Measurements from ENCODE around the gene A4GNT.
"Not testable (repeated sequence)": the region's sequence is repeated elsewhere in the genome, so short reads cannot be mapped to it uniquely, and the experiment has no call there.

The A4GNT gene

DNA sequence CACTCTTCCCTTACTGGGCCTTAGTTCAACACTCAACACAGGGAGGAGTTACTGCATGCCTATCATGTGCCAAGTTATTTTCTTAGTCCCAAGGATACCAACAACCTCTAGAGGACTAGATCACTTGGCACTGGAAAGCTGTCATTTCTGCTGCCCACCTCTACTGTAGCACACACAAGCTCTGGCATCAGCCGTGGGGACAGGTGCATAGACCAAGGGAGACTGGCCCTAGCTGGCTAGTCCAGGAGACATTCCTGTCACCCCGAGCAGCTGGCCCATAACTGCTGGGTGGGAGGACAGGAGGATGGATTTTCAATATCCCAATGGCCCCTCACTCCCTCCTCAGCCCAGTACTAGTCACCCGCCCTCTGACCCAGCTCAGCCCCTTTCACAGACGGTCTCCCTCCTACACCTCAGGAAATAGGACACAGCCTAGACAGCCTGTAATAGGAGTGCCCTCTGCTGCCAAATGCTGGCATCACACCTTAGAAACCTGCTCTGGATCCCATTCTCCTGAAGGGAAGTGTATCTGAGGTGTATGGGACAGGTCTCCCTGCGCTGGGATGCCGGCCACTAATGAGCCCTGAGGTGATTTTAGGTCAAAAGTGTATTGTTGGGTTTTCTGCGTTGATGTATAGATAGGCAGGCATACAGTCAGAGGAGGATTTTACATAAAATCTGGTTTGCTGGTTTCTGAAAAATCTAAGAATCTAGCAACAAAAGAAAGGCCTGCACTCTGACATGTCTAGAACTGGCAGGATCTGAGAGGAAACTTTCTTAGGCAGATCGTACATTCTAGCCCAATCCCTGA is 13.4 kb downstream of the A4GNT start:
- DNase-seq (ENCODE audit: low read depth, low spot score): peak; percentile 50

DNA sequence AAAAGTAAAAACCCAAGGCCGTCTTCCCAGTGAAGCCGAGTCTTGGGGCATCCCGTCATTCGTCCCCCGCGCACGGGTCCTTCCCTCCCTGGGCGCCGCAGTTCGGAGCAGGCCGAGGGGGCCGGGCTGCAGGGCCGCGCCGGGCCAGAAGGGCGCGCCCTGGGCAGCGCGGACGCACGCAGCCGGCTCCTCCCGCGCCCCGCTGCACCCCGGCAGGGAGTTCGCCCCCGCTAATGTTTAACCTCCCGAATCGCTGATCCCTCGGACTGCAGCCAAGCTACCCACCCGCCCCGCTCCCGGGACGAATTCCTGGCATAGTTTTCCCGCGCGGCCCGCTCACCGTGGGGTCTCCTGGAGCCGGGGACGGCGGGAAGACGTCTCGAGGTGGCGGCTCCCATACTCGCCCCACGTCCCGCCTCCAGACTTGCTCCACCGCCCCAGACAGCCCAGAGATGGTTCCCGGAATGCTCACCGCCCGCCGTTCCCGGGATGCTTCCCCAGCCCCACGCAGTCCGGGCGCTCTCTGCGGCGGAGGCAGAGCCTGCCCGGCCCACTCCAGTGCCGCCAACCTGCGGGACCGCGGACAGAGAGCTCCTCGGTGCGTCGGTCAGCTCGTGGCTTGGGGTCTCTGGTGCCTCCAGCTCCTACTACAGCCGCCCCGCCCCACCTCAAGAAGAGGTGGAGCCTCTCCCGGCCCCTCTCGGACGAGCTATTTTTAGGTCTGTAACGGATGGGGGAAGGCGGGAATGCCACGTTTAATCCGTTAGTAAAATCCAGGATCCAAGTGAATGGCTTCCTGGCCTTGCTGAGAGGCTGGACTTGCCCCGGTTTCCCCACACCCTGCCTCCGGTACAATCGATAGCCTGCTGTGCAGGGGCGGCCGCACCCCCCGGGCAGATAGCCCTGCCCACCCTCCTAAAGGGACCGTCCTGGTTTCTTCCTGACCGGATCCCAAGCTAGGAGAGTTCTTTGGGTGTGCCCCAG is 16.9 kb downstream of the A4GNT start, which contains the start of gene DZIP1L:
Gene DZIP1L, minus strand, starts transcription at position 621 of the 984 bp plus-strand sequence. CDS start 11,637 bp downstream, outside the sequence.
- no peak for DNase-seq (ENCODE audit: low read depth, low spot score)

DNA sequence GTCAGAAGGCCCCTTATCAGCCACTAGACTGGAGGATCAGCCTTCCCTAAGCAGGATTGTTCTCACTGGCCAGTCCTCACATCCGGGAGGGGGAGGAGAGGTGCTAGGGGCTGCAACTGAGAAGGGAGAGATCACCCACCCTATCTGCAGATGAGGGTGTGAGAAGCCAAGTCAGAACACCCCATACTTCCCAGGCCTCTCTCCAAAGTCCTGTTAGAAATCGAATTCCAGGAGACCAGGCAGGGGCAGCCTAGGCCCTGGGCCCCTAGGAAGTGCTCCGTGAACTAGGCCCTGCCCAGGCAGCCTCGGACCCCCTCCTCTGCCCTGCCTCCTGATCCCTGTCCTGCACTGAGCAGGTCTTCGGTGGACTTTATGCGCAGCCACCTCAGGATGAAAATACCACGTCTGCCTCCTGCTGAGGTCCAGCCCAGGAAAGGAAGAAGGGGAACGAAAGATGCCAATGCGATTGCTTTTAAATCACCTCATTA is 17.7 kb downstream of the A4GNT start:
- no peak for DNase-seq (ENCODE audit: low read depth, low spot score)

DNA sequence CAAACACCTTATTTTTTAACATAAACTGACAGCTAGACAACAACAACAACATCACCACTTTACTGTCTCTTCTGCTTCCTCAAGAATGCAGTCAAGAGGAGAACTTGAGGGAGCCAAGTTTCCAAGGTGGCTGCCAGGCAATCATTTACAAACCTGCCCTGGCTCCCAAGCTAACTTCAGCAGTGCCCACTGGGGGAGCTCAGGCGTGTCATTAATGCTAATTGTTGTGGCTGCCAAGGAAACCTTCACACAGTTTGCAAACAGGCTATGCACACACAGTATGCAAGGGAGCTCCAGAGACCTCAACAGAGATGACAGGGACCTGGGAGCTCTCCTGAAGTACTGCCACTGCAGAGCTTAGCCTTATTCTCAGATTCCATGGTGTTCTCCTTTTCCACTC is 18.9 kb downstream of the A4GNT start:
- no peak for DNase-seq (ENCODE audit: low read depth, low spot score)

DNA sequence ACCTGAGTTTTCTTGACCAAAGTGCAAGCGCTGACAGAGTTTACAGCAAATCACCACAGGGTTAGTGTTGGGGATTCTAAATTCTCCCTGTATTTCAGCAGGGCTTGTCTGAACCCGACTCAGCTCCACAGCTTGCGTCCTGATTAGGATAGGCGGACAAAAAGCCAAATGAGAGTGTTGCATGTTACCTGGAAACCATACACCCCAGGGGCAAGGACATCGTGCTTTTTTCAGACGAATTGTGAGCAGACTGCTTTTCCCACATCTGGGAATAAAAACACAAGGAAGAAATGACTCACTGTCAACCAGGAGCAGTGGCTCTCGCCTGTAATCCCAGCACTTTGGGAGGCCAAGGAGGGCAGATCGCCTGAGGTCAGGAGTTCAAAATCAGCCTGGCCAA is 19.8 kb downstream of the A4GNT start:
- no peak for DNase-seq (ENCODE audit: low read depth, low spot score)

DNA sequence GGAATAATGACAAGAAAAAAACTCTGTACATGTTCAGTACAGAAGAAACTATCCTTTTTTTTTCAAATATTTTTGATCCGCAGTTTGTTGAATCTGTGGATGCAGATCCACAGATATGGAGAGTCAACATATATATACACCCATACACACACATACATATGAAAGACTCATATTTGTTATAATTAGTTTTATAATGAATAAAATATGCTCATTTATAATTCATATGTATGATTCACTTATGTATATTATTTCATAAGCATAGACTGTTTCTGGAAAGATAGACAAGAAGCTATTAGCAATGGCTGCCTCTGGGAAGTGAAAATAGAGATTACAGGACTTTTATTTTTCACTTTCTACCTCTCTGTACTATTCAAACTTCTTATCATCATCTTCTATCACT is 26.6 kb downstream of the A4GNT start:
- no peak for DNase-seq (ENCODE audit: low read depth, low spot score)

DNA sequence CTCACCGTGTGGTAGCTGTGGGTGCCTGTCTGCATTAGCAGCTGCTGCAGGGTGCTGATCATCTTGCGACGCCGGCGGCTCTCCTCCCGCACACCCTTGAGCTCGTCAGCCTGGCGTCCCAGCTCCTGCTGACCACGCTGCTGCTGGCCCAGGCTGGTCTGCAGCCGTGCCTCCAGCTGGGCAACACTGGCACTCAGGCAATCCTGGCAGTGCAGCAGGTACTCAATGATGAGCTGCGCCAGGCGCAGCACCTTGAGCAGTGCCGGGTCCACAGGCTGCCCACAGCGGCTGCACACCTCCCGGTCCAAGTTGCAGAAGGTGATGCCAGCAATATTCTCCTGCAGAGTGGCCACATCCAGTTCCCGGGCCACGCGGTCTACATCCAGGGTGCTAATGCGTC is 28.7 kb downstream of the A4GNT start:
- DNase-seq (ENCODE audit: low read depth, low spot score): no peak

DNA sequence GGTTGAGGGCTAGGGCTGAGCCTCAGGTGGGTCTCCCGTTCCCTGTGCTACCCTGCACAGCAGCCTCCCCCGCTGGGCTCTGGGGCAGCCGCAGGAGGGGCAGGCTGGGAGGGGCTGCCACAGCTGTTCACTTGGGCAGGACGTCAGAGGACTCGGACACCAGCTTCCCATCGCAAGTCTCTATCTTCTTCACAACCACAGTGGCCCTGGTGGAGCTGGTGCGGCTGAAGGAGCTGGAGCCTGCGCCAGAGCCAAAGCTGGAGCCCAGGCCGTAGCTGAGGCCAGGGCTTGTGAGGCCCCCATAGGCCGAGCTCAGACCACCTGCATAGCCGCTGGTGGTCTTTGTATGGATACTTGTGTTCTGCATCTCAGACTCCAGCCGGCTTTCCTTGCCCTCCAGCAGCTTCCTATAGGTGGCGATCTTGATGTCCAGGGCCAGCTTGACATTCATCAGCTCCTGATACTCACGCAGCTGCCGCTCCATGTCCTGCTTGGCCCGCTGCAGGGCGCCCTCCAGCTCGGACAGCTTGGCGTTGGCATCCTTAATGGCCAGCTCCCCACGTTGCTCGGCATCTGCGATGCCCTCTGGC is 30.7 kb downstream of the A4GNT start:
- not testable (repeated sequence) for DNase-seq (ENCODE audit: low read depth, low spot score)

DNA sequence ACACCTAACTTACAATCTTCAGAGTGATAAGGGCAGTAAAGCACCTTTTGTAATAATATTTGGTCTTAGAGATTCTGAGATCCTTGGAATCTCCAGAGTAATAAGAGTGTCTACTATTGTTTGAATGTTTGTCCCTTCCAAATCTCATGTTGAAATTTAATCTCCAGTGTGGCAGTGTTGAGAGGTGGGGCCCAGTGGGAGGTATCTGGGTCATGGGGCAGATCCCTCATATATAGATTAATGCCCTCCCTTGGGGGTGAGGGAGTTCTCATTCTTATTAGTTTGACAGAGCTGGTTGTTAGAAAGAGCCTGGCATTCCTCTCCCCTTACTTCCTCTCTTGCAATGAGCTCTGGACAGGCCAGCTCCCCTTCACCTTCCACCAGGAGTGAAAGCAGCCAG is 32.8 kb downstream of the A4GNT start:
- no peak for DNase-seq (ENCODE audit: low read depth, low spot score)

DNA sequence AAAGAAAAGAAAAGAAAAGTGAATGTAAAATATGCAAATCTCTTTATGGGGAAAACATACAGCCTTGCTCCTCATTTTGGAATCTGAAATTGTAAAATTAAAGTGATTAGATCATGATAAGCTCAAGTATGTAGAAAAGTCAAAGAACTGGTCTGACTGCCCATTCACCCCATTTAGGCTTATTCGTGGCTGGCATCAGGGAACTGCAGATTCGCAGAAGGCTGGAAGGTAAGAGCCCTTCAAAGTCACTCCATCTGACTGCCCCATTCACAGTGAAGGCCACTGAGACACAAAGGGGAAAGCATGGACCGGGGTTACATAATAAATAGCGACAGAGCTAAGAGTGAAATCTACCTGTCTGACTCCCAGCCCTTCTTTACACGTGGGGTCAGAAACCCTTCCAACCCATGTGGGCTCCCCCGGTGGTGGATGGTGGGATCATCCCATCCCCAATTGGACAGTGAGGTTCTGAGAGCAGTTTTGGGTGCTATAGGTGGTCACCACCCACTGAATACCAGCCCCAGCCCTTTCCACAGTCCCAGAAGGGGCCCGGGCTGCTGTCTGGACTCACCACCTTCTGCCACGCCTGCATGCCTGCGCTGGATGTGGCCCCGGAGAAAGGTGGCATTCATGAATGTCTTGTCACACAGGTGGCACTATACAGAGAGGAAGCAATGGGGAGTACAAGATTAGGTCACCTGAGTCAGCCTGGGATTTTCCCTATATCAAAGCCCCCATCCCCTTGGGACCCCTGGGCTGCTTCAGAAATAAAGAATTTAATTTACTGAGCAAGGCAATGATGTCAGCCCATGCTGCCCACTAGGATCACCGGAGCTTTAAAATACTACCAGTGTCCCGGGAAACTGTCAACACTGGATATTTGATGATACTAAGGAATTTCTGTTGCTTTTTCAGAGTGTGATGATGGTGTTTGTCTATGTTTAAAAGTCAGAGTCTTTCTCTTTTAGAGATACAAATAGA is 34.7 kb downstream of the A4GNT start:
- no peak for DNase-seq (ENCODE audit: low read depth, low spot score)

DNA sequence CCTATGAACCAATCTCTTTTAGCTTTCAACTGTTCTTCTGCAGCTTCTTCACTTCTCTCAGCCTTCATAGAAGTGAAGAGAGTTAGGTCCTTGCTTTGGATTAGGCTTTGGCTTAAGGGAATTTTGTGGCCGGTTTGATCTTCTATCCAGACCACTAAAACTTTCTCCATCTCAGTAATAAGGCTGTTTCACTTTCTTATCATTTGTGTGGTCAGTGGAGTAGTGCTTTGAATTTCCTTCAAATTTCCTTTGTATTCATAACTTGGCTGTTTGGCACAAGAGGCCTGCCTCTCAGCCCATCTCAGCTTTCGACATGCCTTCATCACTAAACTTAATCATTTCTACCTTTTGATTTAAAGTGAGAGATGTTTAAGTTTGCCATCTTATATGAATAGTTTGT is 38.5 kb downstream of the A4GNT start:
- DNase-seq (ENCODE audit: low read depth, low spot score): no peak

DNA sequence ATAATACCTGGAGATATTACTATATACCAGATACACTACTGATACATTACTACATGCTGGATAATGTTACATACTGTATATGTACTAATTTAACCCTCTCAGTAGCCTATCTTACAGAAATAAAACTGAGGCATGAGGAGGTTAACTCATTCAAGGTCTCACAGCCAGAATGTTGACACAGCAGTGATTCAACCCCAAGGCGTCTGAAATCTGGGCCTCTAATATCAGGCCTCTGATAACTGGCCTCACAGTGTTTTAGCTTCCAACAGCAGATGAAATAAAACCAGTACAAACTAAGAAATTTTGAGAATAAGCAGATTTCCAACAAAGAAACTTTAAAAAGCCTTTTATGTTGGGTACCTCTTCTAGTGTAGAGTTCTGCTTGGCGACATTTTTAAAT is 40.2 kb downstream of the A4GNT start:
- DNase-seq (ENCODE audit: low read depth, low spot score): no peak

DNA sequence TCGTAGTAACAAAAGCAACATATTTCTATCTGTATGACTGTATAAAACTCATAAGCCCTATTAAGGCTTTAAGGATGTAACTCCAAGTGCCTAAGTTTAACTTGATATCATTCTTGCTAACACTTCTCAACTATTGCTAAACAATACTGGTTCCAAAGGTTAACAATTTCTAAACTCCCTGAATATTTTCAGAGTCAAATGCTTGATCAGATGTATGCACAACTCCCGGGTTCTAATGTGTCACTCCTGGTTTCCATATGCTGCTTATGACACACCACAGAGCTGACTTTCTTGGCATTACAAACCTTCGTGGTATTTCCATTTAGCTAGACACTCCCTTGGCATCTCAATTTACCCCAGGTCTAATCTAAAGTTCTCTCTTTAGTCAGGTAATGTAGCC is 43.1 kb downstream of the A4GNT start:
- DNase-seq (ENCODE audit: low read depth, low spot score): no peak

DNA sequence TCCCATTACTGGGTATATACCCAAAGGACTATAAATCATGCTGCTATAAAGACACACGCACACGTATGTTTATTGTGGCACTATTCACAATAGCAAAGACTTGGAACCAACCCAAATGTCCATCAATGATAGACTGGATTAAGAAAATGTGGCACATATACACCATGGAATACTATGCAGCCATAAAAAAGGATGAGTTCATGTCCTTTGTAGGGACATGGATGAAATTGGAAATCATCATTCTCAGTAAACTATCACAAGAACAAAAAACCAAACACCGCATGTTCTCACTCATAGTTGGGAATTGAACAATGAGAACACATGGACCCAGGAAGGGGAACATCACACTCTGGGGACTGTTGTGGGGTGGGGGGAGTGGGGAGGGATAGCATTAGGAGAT is 46.4 kb downstream of the A4GNT start:
- not testable (repeated sequence) for DNase-seq (ENCODE audit: low read depth, low spot score)

DNA sequence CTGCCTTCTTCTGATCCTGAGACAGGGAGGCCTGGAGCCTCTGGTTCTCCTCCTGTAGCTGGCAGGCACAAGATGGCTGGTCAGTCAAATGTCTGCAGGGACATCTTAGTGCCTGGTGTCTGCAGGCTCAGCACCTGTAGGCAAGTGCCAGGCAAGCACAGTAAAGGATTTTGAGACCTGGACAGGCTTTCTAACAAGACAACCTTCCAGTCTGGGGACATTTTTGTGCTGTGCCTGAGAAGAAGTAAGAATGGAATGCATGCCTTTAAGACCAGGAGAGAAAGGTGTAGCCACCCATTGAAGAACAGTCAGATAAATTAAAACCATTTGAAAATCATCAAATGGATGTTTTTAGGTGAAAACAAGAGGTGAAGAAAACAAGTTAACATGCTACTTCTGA is 48.0 kb downstream of the A4GNT start:
- no peak for DNase-seq (ENCODE audit: low read depth, low spot score)

DNA sequence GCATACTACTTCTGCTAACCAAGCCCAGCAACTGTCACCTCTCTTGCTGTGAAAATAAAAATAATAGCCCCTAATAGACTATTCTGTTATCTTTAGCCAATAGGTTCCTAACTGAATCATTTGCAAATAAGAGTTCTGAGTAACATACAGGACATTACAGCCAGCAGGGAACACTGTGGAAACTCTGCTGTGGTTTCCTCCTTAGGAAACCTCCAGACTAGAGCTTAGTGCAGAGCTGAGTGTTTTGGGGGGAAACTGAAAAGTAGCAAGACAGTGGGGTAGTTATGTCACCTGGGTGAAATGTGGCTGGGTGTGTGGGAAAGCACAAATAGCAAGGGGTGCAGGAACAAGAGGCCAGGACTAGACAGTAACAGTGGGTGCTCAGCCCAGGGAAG is 49.2 kb downstream of the A4GNT start:
- DNase-seq (ENCODE audit: low read depth, low spot score): no peak

DNA sequence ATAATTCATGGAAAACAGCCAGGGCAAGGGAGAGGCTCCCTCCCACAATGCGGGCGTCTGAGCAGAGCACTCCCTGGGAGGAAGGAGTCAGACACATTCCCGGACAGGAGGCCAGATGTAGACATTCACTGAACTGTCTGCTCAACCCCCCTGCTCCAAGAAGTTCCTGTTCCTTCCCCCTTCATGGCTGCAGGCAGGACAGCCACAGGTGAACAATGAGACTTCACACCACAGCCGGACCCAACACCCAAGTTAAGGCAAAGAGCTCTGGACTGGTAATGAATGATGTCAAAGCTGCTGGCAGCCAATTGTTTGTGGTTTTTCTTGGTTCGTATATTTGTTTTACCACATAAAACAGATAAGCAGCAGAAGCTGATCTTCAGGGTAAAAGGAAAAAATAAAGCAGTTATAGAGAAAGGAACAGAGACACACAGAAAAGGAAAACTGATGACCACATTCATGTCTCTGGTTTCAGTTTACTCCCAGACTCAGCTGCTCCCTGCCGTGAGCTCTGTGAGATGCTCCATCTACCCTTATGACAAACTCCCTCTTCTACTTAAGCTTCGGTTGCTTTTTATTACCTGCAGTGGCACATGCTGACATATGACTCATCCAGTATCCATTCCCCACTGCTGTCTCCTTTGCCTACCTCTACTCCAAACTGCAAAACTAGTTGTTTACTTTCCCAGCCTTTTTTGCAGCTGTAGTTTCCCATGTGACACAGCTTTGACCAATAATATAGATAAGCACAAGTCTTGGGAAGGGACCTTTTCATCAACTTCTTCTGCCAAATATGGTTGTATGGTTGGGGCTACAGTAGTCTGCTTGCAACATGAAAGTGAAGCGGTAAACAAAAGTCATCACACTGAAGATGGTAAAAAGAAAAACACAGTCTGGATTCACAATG is 49.9 kb downstream of the A4GNT start:
- peak; percentile 95 for DNase-seq (ENCODE audit: low read depth, low spot score)

DNA sequence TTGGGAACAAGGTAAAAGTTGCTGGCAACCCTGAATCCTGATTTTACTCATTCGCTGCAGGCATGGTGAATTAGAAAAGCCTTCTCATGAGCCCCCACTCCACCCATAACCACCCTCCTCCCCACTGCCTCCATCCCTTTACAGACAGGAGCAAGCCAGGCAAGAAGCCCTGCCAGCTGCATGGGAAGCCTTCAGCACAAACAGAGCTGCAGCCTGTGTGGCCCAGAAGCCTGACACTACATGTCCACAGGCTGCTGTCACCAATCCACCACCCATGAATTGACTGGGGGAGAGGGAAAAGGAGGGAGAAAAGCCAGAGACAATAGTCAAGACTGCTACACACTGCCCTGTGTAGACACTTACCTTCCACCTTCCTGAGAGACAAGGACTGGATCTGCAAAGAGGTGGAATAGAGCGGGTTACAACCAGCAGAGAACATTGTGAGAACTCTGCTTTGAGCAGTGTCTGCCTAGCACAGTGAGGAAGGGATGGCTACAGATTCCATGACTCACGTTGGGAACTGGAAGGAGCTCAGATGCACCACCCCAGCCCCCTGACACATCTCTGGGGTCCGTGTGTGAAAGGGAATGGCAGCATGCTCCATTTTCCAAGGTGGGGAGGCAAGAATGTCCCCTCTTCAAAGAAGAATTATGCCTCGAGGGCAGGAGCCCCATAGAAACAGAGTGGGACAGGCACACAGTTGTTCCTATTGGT is 50.7 kb downstream of the A4GNT start:
- no peak for DNase-seq (ENCODE audit: low read depth, low spot score)

DNA sequence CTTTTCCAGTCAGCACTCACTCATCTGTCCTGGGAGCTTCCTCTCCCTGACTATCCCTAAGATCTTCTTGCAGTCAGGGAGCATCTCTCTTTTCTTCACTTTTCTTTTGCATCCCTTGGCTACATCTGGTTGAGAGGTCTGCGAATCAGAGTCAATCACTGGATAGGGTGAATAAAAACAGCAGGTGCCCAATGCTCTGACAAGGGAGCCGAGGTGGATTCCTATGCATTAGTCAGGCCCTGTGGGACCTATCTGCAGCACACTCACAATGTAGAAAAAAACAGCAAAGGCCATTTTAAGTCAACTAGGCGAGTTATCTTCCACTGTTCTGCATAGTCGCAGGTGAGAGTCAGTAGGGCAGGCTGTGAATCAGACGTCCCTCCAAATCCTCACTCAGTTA is 52.3 kb downstream of the A4GNT start:
- DNase-seq (ENCODE audit: low read depth, low spot score): no peak
